Measurements from ENCODE around the gene PPP1R2B. TPM values are rescaled to one million over a fixed set of nuclear protein-coding genes. Genes with fewer than 3 reads are reported as not detected.
A peak's percentile ranks its signal among the peaks of the same experiment; 100 is the strongest.

Gene PPP1R2B
- total RNA-seq, 2 experiments from 2014 or later, result 0.16 TPM; not detected in 1

DNA sequence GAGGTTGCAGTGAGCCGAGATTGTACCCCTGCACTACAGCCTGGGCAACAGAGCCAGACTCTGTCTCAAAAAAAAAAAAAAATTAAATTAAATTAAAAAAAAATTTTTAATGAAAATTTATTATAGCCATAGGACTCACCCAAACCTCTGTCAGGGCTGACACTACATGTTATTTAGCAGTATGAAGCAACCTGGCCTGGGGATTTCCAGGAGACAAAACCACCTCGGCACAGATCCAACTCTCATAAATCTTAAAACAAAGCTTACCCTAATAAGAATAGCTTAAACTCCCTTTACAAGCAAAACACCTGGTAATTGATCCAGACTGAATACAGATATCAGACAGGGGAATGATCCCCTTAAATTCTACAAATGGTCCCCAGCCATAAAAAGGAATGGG lies 38.4 kb downstream of the PPP1R2B start:
- POLR2A ChIA-PET, result no interaction called here
- Mint-ChIP-seq H3K4me3 (no peak overlapping the region), H3K27ac (no peak overlapping the region), H3K9me3 (no peaks in the 10 kb centered on the region), H3K27me3 (peaks cover 2% of the 10 kb centered on the region), H3K4me1 (ENCODE audit: low read depth) (peaks cover 17% of the 10 kb centered on the region), H3K36me3 (ENCODE audit: low read depth) (no peaks in the 10 kb centered on the region)
- ATAC-seq (no peak), DNase-seq (no peak)
- TF ChIP-seq, protein P1, sequence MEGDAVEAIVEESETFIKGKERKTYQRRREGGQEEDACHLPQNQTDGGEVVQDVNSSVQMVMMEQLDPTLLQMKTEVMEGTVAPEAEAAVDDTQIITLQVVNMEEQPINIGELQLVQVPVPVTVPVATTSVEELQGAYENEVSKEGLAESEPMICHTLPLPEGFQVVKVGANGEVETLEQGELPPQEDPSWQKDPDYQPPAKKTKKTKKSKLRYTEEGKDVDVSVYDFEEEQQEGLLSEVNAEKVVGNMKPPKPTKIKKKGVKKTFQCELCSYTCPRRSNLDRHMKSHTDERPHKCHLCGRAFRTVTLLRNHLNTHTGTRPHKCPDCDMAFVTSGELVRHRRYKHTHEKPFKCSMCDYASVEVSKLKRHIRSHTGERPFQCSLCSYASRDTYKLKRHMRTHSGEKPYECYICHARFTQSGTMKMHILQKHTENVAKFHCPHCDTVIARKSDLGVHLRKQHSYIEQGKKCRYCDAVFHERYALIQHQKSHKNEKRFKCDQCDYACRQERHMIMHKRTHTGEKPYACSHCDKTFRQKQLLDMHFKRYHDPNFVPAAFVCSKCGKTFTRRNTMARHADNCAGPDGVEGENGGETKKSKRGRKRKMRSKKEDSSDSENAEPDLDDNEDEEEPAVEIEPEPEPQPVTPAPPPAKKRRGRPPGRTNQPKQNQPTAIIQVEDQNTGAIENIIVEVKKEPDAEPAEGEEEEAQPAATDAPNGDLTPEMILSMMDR (IDR thresholded peaks at IDR 0.05), result no peak
- CTCF ChIA-PET, result interaction anchor here (0.6 to 1.6 kb wide), 4 partner anchors 8 to 244 kb away, joined by 3 to 5 read pairs (median 4); no protein-coding TSS in a partner anchor
- intact Hi-C loops (cut with micrococcal nuclease), result no loop called here

DNA sequence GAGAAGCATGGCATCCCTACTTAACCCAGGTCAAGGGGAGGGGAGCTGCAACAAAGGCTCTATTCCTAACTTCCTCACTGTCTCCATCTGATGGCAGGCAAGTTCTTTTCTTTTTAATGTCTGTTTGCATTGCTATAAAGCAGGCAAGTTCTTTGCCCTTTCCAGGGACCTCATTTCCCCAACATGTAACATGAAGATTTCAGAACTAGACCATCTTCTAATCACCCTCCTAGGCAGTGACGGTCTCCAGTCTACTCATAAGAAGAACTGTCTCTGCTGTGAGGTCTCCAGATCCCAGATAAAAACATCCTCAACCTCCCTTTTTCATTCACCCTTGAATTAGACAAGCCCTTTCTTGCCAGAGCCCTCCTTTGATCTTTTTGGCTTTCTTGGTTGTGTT lies 42.1 kb downstream of the PPP1R2B start:
- Mint-ChIP-seq H3K4me3 (no peak overlapping the region), H3K4me1 (ENCODE audit: low read depth) (peaks cover 25% of the 10 kb centered on the region), H3K36me3 (ENCODE audit: low read depth) (no peaks in the 10 kb centered on the region), H3K27ac (peak overlapping the region; percentile 81), H3K9me3 (no peaks in the 10 kb centered on the region), H3K27me3 (no peaks in the 10 kb centered on the region)
- TF ChIP-seq, protein P1 (IDR thresholded peaks at IDR 0.05), result no peak
- no peak for DNase-seq
- ChIA-PET CTCF (interaction anchor here (1.0 to 1.6 kb wide), 3 partner anchors 28 to 241 kb away, joined by 3 to 7 read pairs (median 4); no protein-coding TSS in a partner anchor), POLR2A (interaction anchor here (1.9 kb wide), 1 partner anchor 29 kb away, joined by 4 read pairs; no protein-coding TSS in a partner anchor)
- peak; percentile 57 for ATAC-seq
- intact Hi-C loops (cut with micrococcal nuclease), result no loop called here

DNA sequence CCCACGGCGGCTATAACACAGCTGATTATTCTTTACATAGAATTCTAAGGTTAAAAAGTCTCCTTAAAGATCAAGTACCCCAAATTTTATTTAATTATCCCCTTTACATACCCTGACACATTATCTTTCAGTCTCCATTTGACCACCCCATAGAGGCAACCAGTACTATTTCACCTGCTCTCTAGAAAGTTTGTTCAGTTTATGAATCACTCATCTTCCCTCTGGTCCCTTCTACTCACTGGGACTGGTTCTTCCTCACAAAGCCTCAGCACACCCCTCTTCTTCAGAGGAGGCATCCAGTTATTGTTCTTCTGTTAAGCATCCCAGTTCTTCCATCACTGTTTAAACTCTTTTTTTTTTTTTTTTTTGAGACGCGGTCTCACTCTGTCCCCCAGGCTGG lies 42.8 kb downstream of the PPP1R2B start:
- ATAC-seq (peak; percentile 48), DNase-seq (no peak)
- Mint-ChIP-seq H3K9me3 (no peaks in the 10 kb centered on the region), H3K36me3 (ENCODE audit: low read depth) (no peaks in the 10 kb centered on the region), H3K27me3 (no peaks in the 10 kb centered on the region), H3K4me1 (ENCODE audit: low read depth) (peaks cover 25% of the 10 kb centered on the region), H3K4me3 (no peak overlapping the region), H3K27ac (peak overlapping the region; percentile 81)
- TF ChIP-seq, protein P1 (IDR thresholded peaks at IDR 0.05), result no peak
- POLR2A ChIA-PET, result interaction anchor here (1.9 kb wide), 1 partner anchor 28 kb away, joined by 4 read pairs; no protein-coding TSS in a partner anchor
- intact Hi-C loops (cut with micrococcal nuclease), result no loop called here
- CTCF ChIA-PET, result interaction anchor here (1.6 kb wide), 2 partner anchors 27 to 42 kb away, joined by 4 to 7 read pairs; no protein-coding TSS in a partner anchor

DNA sequence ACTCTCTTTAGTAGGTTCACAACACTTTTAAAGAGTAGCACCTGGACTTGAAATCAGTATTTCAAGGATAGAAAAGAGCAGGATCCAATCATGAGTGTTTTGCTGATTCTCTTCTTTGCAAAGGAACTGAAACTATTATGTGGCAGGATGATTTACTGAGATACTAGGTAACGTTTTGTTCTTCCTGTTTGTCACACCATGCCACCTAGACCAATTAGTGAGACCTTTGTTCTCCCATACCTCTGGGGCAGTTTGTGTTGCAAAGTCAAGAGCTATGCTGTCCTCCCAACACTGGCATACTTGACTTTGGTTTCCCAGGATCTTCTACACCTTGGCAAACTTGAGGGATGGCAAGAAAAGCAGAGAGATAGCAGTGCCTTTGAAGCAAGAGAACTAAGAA lies 43.4 kb downstream of the PPP1R2B start:
- ChIA-PET CTCF (interaction anchor here (1.2 to 1.4 kb wide), 2 partner anchors 12 to 40 kb away, joined by 4 to 5 read pairs; no protein-coding TSS in a partner anchor), POLR2A (interaction anchor here (1.1 to 1.9 kb wide), 2 partner anchors 13 to 28 kb away, joined by 4 read pairs; no protein-coding TSS in a partner anchor)
- Mint-ChIP-seq H3K27me3 (no peaks in the 10 kb centered on the region), H3K9me3 (no peaks in the 10 kb centered on the region), H3K27ac (peak overlapping the region; percentile 81), H3K4me1 (ENCODE audit: low read depth) (peaks cover 25% of the 10 kb centered on the region), H3K36me3 (ENCODE audit: low read depth) (no peaks in the 10 kb centered on the region), H3K4me3 (no peak overlapping the region)
- ATAC-seq, result peak; percentile 70
- intact Hi-C loops (cut with micrococcal nuclease), result no loop called here
- TF ChIP-seq, protein P1 (IDR thresholded peaks at IDR 0.05), result no peak
- no peak for DNase-seq

DNA sequence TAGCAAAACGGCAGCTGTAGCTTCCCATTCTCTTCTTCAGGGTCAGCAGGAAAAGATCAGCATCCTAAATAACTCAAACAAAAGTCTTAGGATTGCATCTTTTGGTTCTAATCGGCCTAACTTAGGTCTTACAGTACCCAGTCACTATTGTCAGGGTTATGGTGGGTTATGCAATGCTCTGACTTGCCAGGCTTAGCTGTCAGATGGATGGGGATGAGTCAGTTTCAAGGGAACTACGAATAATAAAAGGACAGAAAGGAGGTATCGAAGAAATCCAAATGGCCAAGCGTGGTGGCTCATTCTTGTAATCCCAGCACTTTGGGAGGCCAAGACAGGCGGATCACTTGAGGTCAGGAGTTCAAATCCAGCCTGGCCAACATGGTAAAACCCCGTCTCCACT lies 46.5 kb downstream of the PPP1R2B start:
- DNase-seq (no peak), ATAC-seq (no peak)
- H3K27ac Mint-ChIP-seq, result no peak overlapping the region
- H3K27me3 Mint-ChIP-seq, result no peaks in the 10 kb centered on the region
- H3K4me3 Mint-ChIP-seq, result no peak overlapping the region
- ChIA-PET CTCF (interaction anchor here (0.7 kb wide), 1 partner anchor 15 kb away, joined by 3 read pairs; no protein-coding TSS in a partner anchor), POLR2A (no interaction called here)
- no peaks in the 10 kb centered on the region for H3K9me3 Mint-ChIP-seq
- H3K36me3 Mint-ChIP-seq (ENCODE audit: low read depth), result no peaks in the 10 kb centered on the region
- H3K4me1 Mint-ChIP-seq (ENCODE audit: low read depth), result peaks cover 25% of the 10 kb centered on the region
- TF ChIP-seq, protein P1 (IDR thresholded peaks at IDR 0.05), result no peak
- intact Hi-C loops (cut with micrococcal nuclease), result no loop called here

Other genes with a start within 250 kb of the PPP1R2B start
- 1 to 10 TPM in 1 of 2 experiments, under 1 TPM in 1; 0.83 to 1.2 TPM for gene TIMD4, start 112.9 kb downstream of the PPP1R2B start, total RNA-seq
- gene HAVCR1, start 208.8 kb downstream of the PPP1R2B start, total RNA-seq, result under 1 TPM in 1 of 2 experiments, not detected in 1; 0.54 TPM

All from activated CD8-positive, alpha-beta T cell treated with anti-CD3 and anti-CD28 coated beads for 36 hours (primary cell).